HEK293 (cell line): ENCODE measurements around the gene MOG.
A peak's percentile ranks its signal among the peaks of the same experiment; 100 is the strongest.

Experiments
- CTCF ChIA-PET: fragments of 350-600 bp; formaldehyde crosslinking; extraction: SDS; loops from one replicate; lab custom pipeline; 2021; ENCODE audit warnings: antibody characterized with exemption; lab: Yijun Ruan, JAX
- POLR2A ChIA-PET: fragments of 300-600 bp; formaldehyde crosslinking; extraction: SDS; loops from one replicate; lab custom pipeline; 2020; ENCODE audit warnings: antibody characterized with exemption, inconsistent platforms; lab: Yijun Ruan, JAX
- H3K27ac ChIP-seq: fragments of 200-500 bp; sonication (Bioruptor generic); 2 replicates; pipeline ENCODE4 v1.5.1; 2014; ENCODE audit warnings: low read depth, low read length, control low read depth, inconsistent platforms; ENCODE audit errors: extremely low read depth
- H3K36me3 ChIP-seq, 2 experiments: fragments of 200-500 bp in 1 of 2; sonication (Bioruptor generic) in 1 of 2; 1 replicate in 1 of 2; 2 replicates in 1 of 2; pipeline ENCODE4 v1.5.1; 2014 to 2017; ENCODE audit warnings: inconsistent platforms in 2 of 2, low read length in 2 of 2; ENCODE audit not compliant: control insufficient read depth in 2 of 2, insufficient read depth in 1 of 2
- H3K4me1 ChIP-seq: fragments of 200-500 bp; sonication (Bioruptor generic); 2 replicates; pipeline ENCODE4 v1.5.1; 2014; ENCODE audit warnings: mild to moderate bottlenecking, low read length, inconsistent platforms; ENCODE audit not compliant: control insufficient read depth, insufficient read depth
- H3K4me3 ChIP-seq: 2 replicates; pipeline ENCODE4 v1.5.1; 2011; ENCODE audit warnings: low read depth, mild to moderate bottlenecking, control low read depth, low read length, moderate library complexity
- H3K9me3 ChIP-seq: fragments of 200-500 bp; sonication (Bioruptor generic); 2 replicates; pipeline ENCODE4 v1.5.1; 2014; ENCODE audit warnings: low read depth, low read length, inconsistent platforms; ENCODE audit not compliant: control insufficient read depth, insufficient read depth
- CTCF ChIP-seq: fragments of 450-650 bp; formaldehyde crosslinking; IDR thresholded peaks from 2 replicates; pipeline ENCODE4 v1.5.1; 2016; ENCODE audit warnings: missing biosample characterization, missing genetic modification characterization
- IKZF3 ChIP-seq: fragments of 450-650 bp; IDR thresholded peaks from 2 replicates; pipeline ENCODE4 v1.5.0; 2018; ENCODE audit warnings: missing biosample characterization, mild to moderate bottlenecking, missing genetic modification characterization, moderate library complexity
- KLF17 ChIP-seq: fragments of 450-650 bp; formaldehyde crosslinking; IDR thresholded peaks from 2 replicates; pipeline ENCODE4 v1.5.1; 2016; ENCODE audit warnings: missing biosample characterization, missing genetic modification characterization
- MEIS1 ChIP-seq: sonication (generic); formaldehyde crosslinking; IDR thresholded peaks from 2 replicates; pipeline ENCODE4 v1.8.1; 2022; ENCODE audit warnings: missing genetic modification reagents, mild to moderate bottlenecking, borderline replicate concordance
- REST ChIP-seq: fragments of 450-650 bp; formaldehyde crosslinking; IDR thresholded peaks from 2 replicates; pipeline ENCODE4 v1.5.1; 2016; ENCODE audit warnings: missing biosample characterization, missing genetic modification characterization
- SCRT1 ChIP-seq: fragments of 450-650 bp; formaldehyde crosslinking; IDR thresholded peaks from 2 replicates; pipeline ENCODE4 v1.5.1; 2016; ENCODE audit warnings: missing biosample characterization, missing genetic modification characterization, borderline replicate concordance
- SCRT2 ChIP-seq: fragments of 450-650 bp; formaldehyde crosslinking; IDR thresholded peaks from 2 replicates; pipeline ENCODE4 v1.5.1; 2016; ENCODE audit warnings: missing biosample characterization, missing genetic modification characterization
- ZBTB10 ChIP-seq: fragments of 450-650 bp; formaldehyde crosslinking; IDR thresholded peaks from 2 replicates; pipeline ENCODE4 v1.5.1; 2016; ENCODE audit warnings: missing biosample characterization, missing genetic modification characterization
- ZBTB26 ChIP-seq: fragments of 450-650 bp; formaldehyde crosslinking; optimal IDR thresholded peaks from 2 replicates; pipeline ENCODE3; 2016; ENCODE audit warnings: missing biosample characterization, mild to moderate bottlenecking, missing genetic modification characterization
- ZBTB8A ChIP-seq: fragments of 450-650 bp; formaldehyde crosslinking; IDR thresholded peaks from 2 replicates; pipeline ENCODE4 v1.5.1; 2016; ENCODE audit warnings: missing biosample characterization, missing genetic modification characterization
- ZNF366 ChIP-seq: fragments of 450-650 bp; formaldehyde crosslinking; conservative IDR thresholded peaks from 2 replicates; pipeline ENCODE4 v1.5.1; 2016; ENCODE audit warnings: missing biosample characterization, missing genetic modification characterization
- ZNF394 ChIP-seq: fragments of 450-650 bp; formaldehyde crosslinking; IDR thresholded peaks from 2 replicates; pipeline ENCODE4 v1.5.1; 2016; ENCODE audit warnings: missing biosample characterization, missing genetic modification characterization, mild to moderate bottlenecking, moderate library complexity, borderline replicate concordance
- ZNF530 ChIP-seq: fragments of 450-650 bp; formaldehyde crosslinking; IDR thresholded peaks from 2 replicates; pipeline ENCODE4 v1.5.1; 2016; ENCODE audit warnings: low read depth, missing biosample characterization, missing genetic modification characterization
- ZNF654 ChIP-seq: fragments of 450-650 bp; formaldehyde crosslinking; IDR thresholded peaks from 2 replicates; pipeline ENCODE4 v1.5.1; 2016; ENCODE audit warnings: low read depth, missing biosample characterization, missing genetic modification characterization
- ZNF660 ChIP-seq: fragments of 450-650 bp; IDR thresholded peaks from 2 replicates; pipeline ENCODE4 v1.5.1; 2018; ENCODE audit warnings: missing biosample characterization, mild to moderate bottlenecking, missing genetic modification characterization
- ZNF830 ChIP-seq: fragments of 450-650 bp; IDR thresholded peaks from 2 replicates; pipeline ENCODE4 v1.5.0; 2018; ENCODE audit warnings: missing biosample characterization, missing genetic modification characterization, low read depth, mild to moderate bottlenecking, moderate library complexity

Gene MOG

GRCh38 chr6:29652198-29652584 lies 4.7 kb upstream of the MOG start (continued):
- TF ChIP-seq ZBTB26 (tag by site-specific recombination): no peak
- no peak for TF ChIP-seq ZNF530
- TF ChIP-seq ZBTB8A (tag by site-specific recombination): no peak
- TF ChIP-seq ZBTB10 (tag by site-specific recombination): no peak

- Histone ChIP-seq H3K4me3 (no peak overlapping the region), H3K4me1 (no peaks in the 10 kb centered on the region; the same call in 1 of the 2 replicates), H3K9me3 (no peaks in the 10 kb centered on the region)
- TF ChIP-seq ZNF654 (tag by site-specific recombination) (peak; percentile 52), ZNF530 (no peak), KLF17 (no peak), ZNF394 (tag by site-specific recombination) (no peak), ZNF660 (tag by site-specific recombination) (0 out of 2 replicates have a peak, but pooled peaks have one; percentile 44), REST (tag by site-specific recombination) (no peak), MEIS1 (no peak), ZNF366 (tag by site-specific recombination) (peak; percentile 37; the same call in 1 of the 2 replicates), SCRT2 (tag by site-specific recombination) (peak; percentile 94), ZNF830 (tag by site-specific recombination) (no peak), CTCF (tag by site-specific recombination) (0 out of 2 replicates have a peak, but pooled peaks have one; percentile 14), SCRT1 (peak; percentile 33; the same call in 1 of the 2 replicates), IKZF3 (tag by site-specific recombination) (no peak)
- TF ChIP-seq, all 188 proteins: peak for 6
- ChIA-PET POLR2A (interaction anchor here (0.6 to 2.2 kb wide), 6 partner anchors 8 to 407 kb away, joined by 3 to 18 read pairs (median 5); partner anchors contain the start of genes GABBR1 and POLR1H), CTCF (interaction anchor here (0.5 to 10.5 kb wide), 83 partner anchors 9 to 1600 kb away, joined by 3 to 287 read pairs (median 5); partner anchors contain the start of genes GABBR1, OR12D1, OR12D3 and OR5V1)
- Histone ChIP-seq H3K27ac (no peak overlapping the region), H3K36me3 (no peaks in the 10 kb centered on the region)
Measured at GRCh38 chr6:29653452-29654038, 3.3 kb upstream of the MOG start.
